HG03558 (cell line): Measurements from ENCODE around the gene ENPP1.

Source experiments
- ATAC-seq: cut with Tn5 transposase; IDR thresholded peaks from one replicate; pipeline ENCODE4 v1.9.1; 2021; ENCODE audit warnings: moderate number of reproducible peaks; ENCODE audit not compliant: unreplicated experiment; ENCODE audit errors: extremely low read depth

Gene ENPP1

GRCh38 chr6:131782764-131783163, 25.1 kb upstream of the ENPP1 start:
- no peak for ATAC-seq

GRCh38 chr6:131784561-131784960, 23.3 kb upstream of the ENPP1 start:
- no peak for ATAC-seq

- no peak for ATAC-seq
Observed at GRCh38 chr6:131787079-131787478, 20.7 kb upstream of the ENPP1 start.

- no peak for ATAC-seq
Observed at GRCh38 chr6:131787766-131788712, 19.8 kb upstream of the ENPP1 start.

GRCh38 chr6:131789219-131789618, 18.6 kb upstream of the ENPP1 start:
- ATAC-seq, result no peak

GRCh38 chr6:131791476-131791875, 16.3 kb upstream of the ENPP1 start:
- ATAC-seq, result no peak

GRCh38 chr6:131792091-131792496, 15.7 kb upstream of the ENPP1 start:
- no peak for ATAC-seq

- no peak for ATAC-seq
Observed at GRCh38 chr6:131795366-131795765, 12.5 kb upstream of the ENPP1 start.

GRCh38 chr6:131802347-131802746, 5.5 kb upstream of the ENPP1 start:
- no peak for ATAC-seq

GRCh38 chr6:131803007-131803769, 4.6 kb upstream of the ENPP1 start:
- no peak for ATAC-seq

GRCh38 chr6:131804131-131804530, 3.7 kb upstream of the ENPP1 start:
- no peak for ATAC-seq

GRCh38 chr6:131807321-131807643, 538 bp upstream of the ENPP1 start:
- no peak for ATAC-seq

GRCh38 chr6:131808460-131809269, 845 bp downstream of the ENPP1 start:
- ATAC-seq, result no peak

GRCh38 chr6:131811500-131811899, 3.7 kb downstream of the ENPP1 start:
- no peak for ATAC-seq

- no peak for ATAC-seq
Observed at GRCh38 chr6:131813991-131814390, 6.2 kb downstream of the ENPP1 start.

GRCh38 chr6:131816869-131817268, 9.0 kb downstream of the ENPP1 start:
- no peak for ATAC-seq

GRCh38 chr6:131819572-131820124, 11.8 kb downstream of the ENPP1 start:
- ATAC-seq, result no peak

GRCh38 chr6:131821010-131821807, 13.4 kb downstream of the ENPP1 start:
- ATAC-seq, result no peak

GRCh38 chr6:131822119-131822518, 14.3 kb downstream of the ENPP1 start:
- no peak for ATAC-seq
